ENCODE data around the gene FGF3. TPM values are rescaled to one million over a fixed set of nuclear protein-coding genes. Genes with fewer than 3 reads are reported as not detected.

The FGF3 gene
- total RNA-seq, 4 donors from 2014 or later, result not detected

DNA sequence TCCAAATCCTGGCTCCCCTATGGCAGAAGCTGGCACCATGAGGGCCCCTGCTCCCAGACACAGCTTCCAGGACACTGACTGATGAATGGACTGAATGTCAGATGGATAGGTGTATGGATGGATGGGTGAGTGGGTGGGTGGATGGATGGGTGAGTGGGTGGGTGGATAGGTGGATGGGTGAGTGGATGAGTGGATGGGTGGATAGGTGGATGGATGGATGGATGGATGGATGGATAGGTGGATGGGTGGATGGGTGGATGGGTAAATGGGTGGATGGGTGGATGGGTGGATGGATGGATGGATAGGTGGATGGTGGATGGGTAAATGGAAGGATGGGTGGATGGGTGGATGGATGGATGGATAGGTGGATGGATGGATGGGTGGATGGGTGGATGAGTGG lies 4.3 kb downstream of the FGF3 start:
- Histone ChIP-seq H3K4me3 (no peak overlapping the region), H3K27ac (replicated peaks in 1 of 4) (no peak overlapping the region), H3K9me3 (no peaks in the 10 kb centered on the region), H3K36me3 (no peaks in the 10 kb centered on the region), H3K4me1 (peaks cover 3 to 23% (median 12%) of the 10 kb centered on the region in 4 donors), H3K27me3 (peaks cover 0 to 96% (median 11%) of the 10 kb centered on the region in 4 donors)
- intact Hi-C loops (cut with DNase I), result no loop called here
- DNase-seq (ENCODE audit: extremely low spot score), result no peak
- TF ChIP-seq POLR2A (IDR thresholded peaks at IDR 0.05; ENCODE audit: low read depth) (no peak), POLR2AphosphoS5 (IDR thresholded peaks at IDR 0.05) (no peak), EP300 (IDR thresholded peaks at IDR 0.05) (no peak), CTCF (IDR thresholded peaks at IDR 0.05) (no peak)

GRCh38 chr11:69814411-69814810 lies 4.8 kb downstream of the FGF3 start:
- Histone ChIP-seq H3K27ac (replicated peaks in 1 of 4) (no peak overlapping the region), H3K9me3 (no peaks in the 10 kb centered on the region), H3K4me3 (no peak overlapping the region), H3K27me3 (peaks cover 0 to 93% (median 10%) of the 10 kb centered on the region in 4 donors), H3K4me1 (peaks cover 3 to 23% (median 12%) of the 10 kb centered on the region in 4 donors), H3K36me3 (no peaks in the 10 kb centered on the region)
- DNase-seq (ENCODE audit: extremely low spot score), result no peak
- intact Hi-C loops (cut with DNase I), result no loop called here
- TF ChIP-seq POLR2A (IDR thresholded peaks at IDR 0.05; ENCODE audit: low read depth) (no peak), CTCF (IDR thresholded peaks at IDR 0.05) (no peak), POLR2AphosphoS5 (IDR thresholded peaks at IDR 0.05) (no peak), EP300 (IDR thresholded peaks at IDR 0.05) (no peak)
- WGBS, result 85% methylated on average over 4 of the region's 7 CpGs

GRCh38 chr11:69813839-69814238 lies 5.4 kb downstream of the FGF3 start:
- Histone ChIP-seq H3K27ac (replicated peaks in 1 of 4) (no peak overlapping the region), H3K27me3 (peaks cover 0 to 92% (median 7%) of the 10 kb centered on the region in 4 donors)
- 88% methylated on average over 2 of the region's 2 CpGs for WGBS

GRCh38 chr11:69812946-69813345 lies 6.3 kb downstream of the FGF3 start:
- 84% methylated on average over 5 of the region's 10 CpGs for WGBS
- H3K27ac ChIP-seq (replicated peaks in 1 of 4), result no peak overlapping the region
- intact Hi-C loops (cut with DNase I), result no loop called here
- no peak for TF ChIP-seq EP300 (IDR thresholded peaks at IDR 0.05)
- no peak for TF ChIP-seq POLR2A (IDR thresholded peaks at IDR 0.05; ENCODE audit: low read depth)
- no peak for TF ChIP-seq CTCF (IDR thresholded peaks at IDR 0.05)
- no peak for TF ChIP-seq POLR2AphosphoS5 (IDR thresholded peaks at IDR 0.05)
- H3K4me1 ChIP-seq, result peaks cover 3 to 10% (median 9%) of the 10 kb centered on the region in 4 donors
- no peak for DNase-seq (ENCODE audit: extremely low spot score)
- H3K27me3 ChIP-seq, result peaks cover 0 to 92% (median 4%) of the 10 kb centered on the region in 4 donors
- no peaks in the 10 kb centered on the region for H3K36me3 ChIP-seq
- H3K4me3 ChIP-seq, result no peak overlapping the region
- no peaks in the 10 kb centered on the region for H3K9me3 ChIP-seq

More at GRCh38 chr11:69813839-69814238, 5.4 kb downstream of the FGF3 start:
- Histone ChIP-seq H3K4me3 (no peak overlapping the region), H3K36me3 (no peaks in the 10 kb centered on the region), H3K4me1 (peaks cover 3 to 19% (median 12%) of the 10 kb centered on the region in 4 donors), H3K9me3 (no peaks in the 10 kb centered on the region)
- intact Hi-C loops (cut with DNase I), result no loop called here
- DNase-seq (ENCODE audit: extremely low spot score), result no peak
- TF ChIP-seq CTCF (IDR thresholded peaks at IDR 0.05) (no peak), EP300 (IDR thresholded peaks at IDR 0.05) (no peak), POLR2AphosphoS5 (IDR thresholded peaks at IDR 0.05) (no peak), POLR2A (IDR thresholded peaks at IDR 0.05; ENCODE audit: low read depth) (no peak)

DNA sequence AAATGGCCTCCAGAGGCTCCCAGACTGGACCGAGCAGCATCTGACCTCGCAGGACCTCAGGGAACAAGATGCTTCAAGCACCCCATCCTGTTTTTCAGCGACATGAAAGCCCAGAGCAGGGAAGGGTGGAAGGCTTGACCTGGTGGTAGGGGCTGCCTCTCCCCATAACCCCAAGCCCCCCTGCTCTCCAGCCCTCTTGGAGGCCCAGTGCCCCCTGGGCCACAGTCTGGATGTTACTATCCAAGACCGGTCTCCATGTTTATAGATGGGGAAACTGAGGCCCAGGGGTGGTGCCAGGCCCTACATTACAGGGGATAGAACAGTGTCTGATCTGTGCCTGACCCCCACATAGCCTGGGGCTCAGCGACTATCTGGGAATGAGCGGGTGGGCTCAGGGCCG lies 7.0 kb downstream of the FGF3 start:
- 88% methylated on average over 7 of the region's 7 CpGs for WGBS
- H3K27me3 ChIP-seq, result peaks cover 0 to 92% (median 3%) of the 10 kb centered on the region in 4 donors
- H3K36me3 ChIP-seq, result no peaks in the 10 kb centered on the region
- H3K4me1 ChIP-seq, result peaks cover 0 to 3% (median 2%) of the 10 kb centered on the region in 4 donors
- DNase-seq (ENCODE audit: extremely low spot score), result no peak
- no peaks in the 10 kb centered on the region for H3K9me3 ChIP-seq
- intact Hi-C loops (cut with DNase I), result no loop called here
- no peak overlapping the region for H3K27ac ChIP-seq (replicated peaks in 1 of 4)
- no peak overlapping the region for H3K4me3 ChIP-seq
- TF ChIP-seq POLR2AphosphoS5 (IDR thresholded peaks at IDR 0.05) (no peak), EP300 (IDR thresholded peaks at IDR 0.05) (no peak), POLR2A (IDR thresholded peaks at IDR 0.05; ENCODE audit: low read depth) (no peak), CTCF (IDR thresholded peaks at IDR 0.05) (no peak)

All from esophagus muscularis mucosa (tissue), 4 donors.